Aorta (tissue), 5 donors: ENCODE results near the gene KRTAP21-3. TPM values are rescaled to one million over a fixed set of nuclear protein-coding genes. Genes with fewer than 3 reads are reported as not detected.

Experiments used
- ATAC-seq: fragments of 200-7000 bp; cut with Tn5 transposase; one replicate; pipeline ENCODE4 v1.9.1; 2022; ENCODE audit warnings: moderate library complexity; ENCODE audit not compliant: low FRiP score
- DNase-seq, 2 donors: peaks; one replicate each; pipeline ENCODE4 v3.0.0-alpha.2; 2020
- H3K27ac ChIP-seq, 2 donors: one replicate each; pipeline ENCODE4 v1.5.1; 2013; ENCODE audit warnings: low read length in 2 of 2, mild to moderate bottlenecking in 2 of 2, moderate library complexity in 2 of 2, control low read depth in 1 of 2, inconsistent platforms in 1 of 2, low read depth in 1 of 2
- H3K27me3 ChIP-seq, 2 donors: one replicate each; pipeline ENCODE4 v1.6.1; 2013; ENCODE audit warnings: control low read depth in 1 of 2, low read length in 1 of 2, mild to moderate bottlenecking in 1 of 2, moderate library complexity in 1 of 2; ENCODE audit not compliant: insufficient read depth in 2 of 2, control insufficient read depth in 1 of 2
- H3K36me3 ChIP-seq, 2 donors: one replicate each; pipeline ENCODE4 v1.6.1; 2013; ENCODE audit warnings: control low read depth in 1 of 2, low read length in 1 of 2, mild to moderate bottlenecking in 1 of 2; ENCODE audit not compliant: insufficient read depth in 2 of 2, control insufficient read depth in 1 of 2
- H3K4me1 ChIP-seq, 2 donors: one replicate each; pipeline ENCODE4 v1.6.1; 2013; ENCODE audit warnings: low read length in 2 of 2, control low read depth in 1 of 2, mild to moderate bottlenecking in 1 of 2, moderate library complexity in 1 of 2; ENCODE audit not compliant: insufficient read depth in 2 of 2, control insufficient read depth in 1 of 2
- H3K4me3 ChIP-seq, 2 donors: one replicate each; pipeline ENCODE4 v1.5.1; 2013; ENCODE audit warnings: low read length in 2 of 2, control low read depth in 1 of 2, mild to moderate bottlenecking in 1 of 2
- H3K9me3 ChIP-seq: one replicate; pipeline ENCODE4 v1.6.1; 2013; ENCODE audit warnings: mild to moderate bottlenecking, low read length; ENCODE audit not compliant: control insufficient read depth
- WGBS, 2 donors: extraction: QIAGEN DNeasy Blood & Tissue Kit; methylation state at CpG; one replicate each; pipeline ENCODE4 v1.1.7; 2013; 5-methylcytosine and 5-hydroxymethylcytosine counted together
- intact Hi-C, 2 donors: fragments of 100-400 bp; cut with DNase I; formaldehyde crosslinking; loops; one replicate each; pipeline versions ENCODE4 v1.14.2 to v1.15.0; 2022
- polyA plus RNA-seq, 2 donors: library from polyadenylated mRNA; stranded (reverse); fragments of 200-250 nt; gene quantifications; one replicate each; pipeline ENCODE4 v1.2.3, GENCODE V29; 2013
- total RNA-seq, 2 donors: library from RNA; stranded (reverse); fragmentation: NEBNext Ultra II Directional; extraction: Animal tissue kit (Norgen Biotek cat#: 25700); gene quantifications; one replicate each; pipeline ENCODE4 v1.2.1, GENCODE V29; 2021
- donor health status: healthy with polysubstance abuse.
- donor health status: Bipolar disorder and iron deficiency.
- donor health status: DM: no; HTN: no; CAD: no.
- donor health status: DM: no; HTN: no; CAD: no.
- donor health status: DM: yes; HTN: yes; CAD: no.

KRTAP21-3 gene
- total and polyA plus RNA-seq, 4 donors: not detected

DNA sequence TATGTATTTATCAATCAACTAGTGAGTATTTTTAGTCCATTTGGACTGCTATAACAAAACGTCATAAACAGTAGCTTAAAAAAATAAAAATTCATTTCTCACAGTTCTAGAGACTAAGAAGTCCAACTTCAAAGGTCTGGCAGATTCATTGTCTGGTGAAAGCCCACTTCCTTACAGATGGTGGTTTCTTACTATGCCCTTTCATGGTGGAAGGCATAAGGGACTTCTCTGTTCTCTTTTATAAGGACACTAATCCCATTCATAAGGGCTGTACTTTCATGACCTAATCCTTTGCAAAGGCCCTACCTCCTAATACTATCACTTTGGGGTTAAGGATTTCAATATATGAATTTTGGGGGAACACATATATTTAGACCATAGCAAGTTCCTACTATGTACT lies 38.0 kb downstream of the KRTAP21-3 start:
- Histone ChIP-seq H3K4me1 (no peaks in the 10 kb centered on the region), H3K36me3 (no peaks in the 10 kb centered on the region), H3K9me3 (no peaks in the 10 kb centered on the region), H3K27me3 (no peaks in the 10 kb centered on the region), H3K27ac (no peak overlapping the region), H3K4me3 (no peak overlapping the region)
- WGBS, 2 donors: 15 to 16% methylated on average over 1 of the region's 1 CpG
- intact Hi-C loops: no loop called here
- ATAC-seq: no peak
- no peak for DNase-seq

DNA sequence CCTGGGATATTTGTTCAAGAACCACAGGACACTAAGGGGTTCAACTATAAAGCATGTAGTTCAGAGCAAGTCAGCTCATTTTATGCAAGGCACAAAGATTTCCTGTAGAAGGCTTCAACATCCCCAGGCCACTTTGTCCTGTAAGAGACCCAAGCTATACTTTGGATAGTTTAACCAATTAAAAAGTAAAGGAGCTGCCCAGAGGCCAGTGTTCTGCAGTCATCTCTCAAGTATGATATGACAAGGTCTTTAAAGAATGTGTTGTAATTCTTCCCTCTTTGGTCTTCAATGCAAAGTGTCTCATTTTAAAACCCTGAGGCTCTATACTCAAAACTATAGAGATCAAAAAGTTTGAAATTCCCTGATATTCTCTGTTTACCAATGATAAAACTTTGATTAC lies 41.8 kb downstream of the KRTAP21-3 start:
- Histone ChIP-seq H3K4me1 (no peaks in the 10 kb centered on the region), H3K27ac (no peak overlapping the region), H3K36me3 (no peaks in the 10 kb centered on the region), H3K27me3 (no peaks in the 10 kb centered on the region), H3K9me3 (no peaks in the 10 kb centered on the region), H3K4me3 (no peak overlapping the region)
- DNase-seq: no peak
- intact Hi-C loops: no loop called here
- no peak for ATAC-seq

DNA sequence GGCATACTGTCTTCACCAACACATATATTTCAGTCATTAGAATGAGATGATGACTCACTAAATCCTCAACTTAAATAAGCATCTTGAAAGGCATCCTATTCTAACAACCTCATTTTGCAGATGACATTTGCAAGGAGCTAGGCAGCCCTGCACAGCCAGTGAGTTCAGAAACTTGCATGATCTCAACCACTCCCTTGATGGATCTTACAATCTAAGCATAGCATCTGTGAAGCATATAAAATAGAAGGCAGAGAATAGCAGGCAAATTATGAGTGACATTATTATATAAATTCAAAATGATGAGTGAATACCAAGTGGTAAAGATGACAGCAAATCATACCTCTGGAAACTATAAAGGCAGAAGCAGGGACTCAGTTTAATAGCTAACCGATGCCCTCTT lies 44.3 kb downstream of the KRTAP21-3 start:
- DNase-seq: no peak
- 89 to 100% methylated on average over 1 of the region's 1 CpG for WGBS, 2 donors
- no peak overlapping the region for H3K27ac ChIP-seq

DNA sequence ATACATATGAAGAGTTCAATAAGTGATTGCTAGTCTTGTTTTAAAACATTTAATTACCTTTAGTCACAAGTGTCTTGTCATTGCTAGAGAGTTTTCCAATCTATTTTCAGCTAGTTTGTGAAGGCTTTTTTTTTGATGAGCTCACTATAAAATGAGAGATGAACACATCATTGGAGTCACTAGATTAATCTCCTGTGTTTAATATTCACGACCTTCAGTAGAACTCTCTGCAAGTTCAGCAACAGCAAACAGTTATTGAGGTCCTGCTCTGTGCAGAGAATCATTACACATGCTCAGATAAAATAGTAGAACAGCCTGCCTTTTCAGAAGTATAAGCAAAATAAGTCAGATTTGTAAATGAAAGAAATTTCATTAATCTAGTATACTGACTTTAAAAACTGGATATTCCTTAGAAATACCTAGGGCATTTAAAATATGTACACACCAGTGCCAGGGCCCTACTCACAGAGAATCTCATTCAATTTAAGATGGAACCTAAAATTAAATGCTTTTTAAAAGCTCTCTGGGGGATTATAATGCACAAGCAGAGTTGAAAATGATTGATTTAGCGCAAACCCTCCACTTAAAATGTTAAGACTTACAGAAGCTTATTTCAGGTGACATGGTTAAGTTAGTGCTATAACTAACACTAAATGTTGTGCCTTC lies 45.5 kb downstream of the KRTAP21-3 start:
- intact Hi-C loops: no loop called here
- Histone ChIP-seq H3K27me3 (no peaks in the 10 kb centered on the region), H3K4me1 (no peaks in the 10 kb centered on the region), H3K27ac (no peak overlapping the region), H3K4me3 (no peak overlapping the region), H3K9me3 (peaks cover 4% of the 10 kb centered on the region), H3K36me3 (no peaks in the 10 kb centered on the region)
- 80 to 84% methylated on average over 2 of the region's 2 CpGs for WGBS, 2 donors
- no peak for DNase-seq
- no peak for ATAC-seq

More for the DNA sequence above, 44.3 kb downstream of the KRTAP21-3 start:
- ATAC-seq: no peak
- H3K9me3 ChIP-seq: peaks cover 1% of the 10 kb centered on the region
- H3K36me3 ChIP-seq: no peaks in the 10 kb centered on the region
- H3K4me1 ChIP-seq: no peaks in the 10 kb centered on the region
- no peak overlapping the region for H3K4me3 ChIP-seq
- intact Hi-C loops: no loop called here
- H3K27me3 ChIP-seq: no peaks in the 10 kb centered on the region

DNA sequence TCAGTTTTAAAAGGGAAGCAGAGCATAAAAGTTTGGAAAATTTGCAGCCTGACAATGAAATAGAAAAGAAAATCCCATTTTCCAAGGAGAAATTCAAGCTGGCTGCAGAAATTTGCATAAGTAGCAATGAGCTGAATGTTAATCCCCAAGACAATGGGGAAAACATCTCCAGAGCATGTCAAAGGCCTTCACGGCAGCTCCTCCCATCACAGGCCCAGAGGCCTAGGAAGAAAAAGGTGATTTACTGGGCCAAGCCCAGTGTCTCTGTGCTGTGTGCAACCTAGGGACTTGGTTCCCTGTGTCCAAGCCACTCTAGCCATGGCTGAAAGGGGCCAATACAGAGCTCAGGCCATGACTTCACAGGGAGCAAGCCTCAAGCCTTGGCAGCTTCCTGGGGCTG lies 49.8 kb downstream of the KRTAP21-3 start:
- Histone ChIP-seq H3K9me3 (peaks cover 4% of the 10 kb centered on the region), H3K27me3 (no peaks in the 10 kb centered on the region), H3K27ac (no peak overlapping the region), H3K4me3 (no peak overlapping the region), H3K36me3 (no peaks in the 10 kb centered on the region), H3K4me1 (no peaks in the 10 kb centered on the region)
- no peak for ATAC-seq
- intact Hi-C loops: no loop called here
- no peak for DNase-seq
- WGBS, 2 donors: 78 to 94% methylated on average over 1 of the region's 1 CpG

Other genes starting within 250 kb of the KRTAP21-3 start
- not detected for gene KRTAP19-1, start 238.4 kb downstream of the KRTAP21-3 start, total RNA-seq
- not detected for gene KRTAP19-1, start 238.4 kb downstream of the KRTAP21-3 start, polyA plus RNA-seq
- gene KRTAP19-2, start 231.3 kb downstream of the KRTAP21-3 start, total RNA-seq: not detected
- gene KRTAP19-2, start 231.3 kb downstream of the KRTAP21-3 start, polyA plus RNA-seq: not detected
- gene KRTAP19-3, start 226.8 kb downstream of the KRTAP21-3 start, total RNA-seq: not detected
- not detected for gene KRTAP19-3, start 226.8 kb downstream of the KRTAP21-3 start, polyA plus RNA-seq
- not detected for gene KRTAP19-4, start 221.6 kb downstream of the KRTAP21-3 start, total RNA-seq
- gene KRTAP19-4, start 221.6 kb downstream of the KRTAP21-3 start, polyA plus RNA-seq: not detected
- gene KRTAP19-5, start 216.6 kb downstream of the KRTAP21-3 start, total RNA-seq: not detected
- gene KRTAP19-5, start 216.6 kb downstream of the KRTAP21-3 start, polyA plus RNA-seq: not detected
- gene KRTAP19-6, start 176.9 kb downstream of the KRTAP21-3 start, total RNA-seq: not detected
- not detected for gene KRTAP19-6, start 176.9 kb downstream of the KRTAP21-3 start, polyA plus RNA-seq
- gene KRTAP19-7, start 157.5 kb downstream of the KRTAP21-3 start, total RNA-seq: not detected
- gene KRTAP19-7, start 157.5 kb downstream of the KRTAP21-3 start, polyA plus RNA-seq: not detected
- gene KRTAP22-2, start 128.4 kb downstream of the KRTAP21-3 start, total RNA-seq: not detected
- gene KRTAP22-2, start 128.4 kb downstream of the KRTAP21-3 start, polyA plus RNA-seq: not detected
- not detected for gene KRTAP6-3, start 126.3 kb downstream of the KRTAP21-3 start, total RNA-seq
- not detected for gene KRTAP6-3, start 126.3 kb downstream of the KRTAP21-3 start, polyA plus RNA-seq
- not detected for gene KRTAP6-2, start 119.9 kb downstream of the KRTAP21-3 start, total RNA-seq
- not detected for gene KRTAP6-2, start 119.9 kb downstream of the KRTAP21-3 start, polyA plus RNA-seq
- gene KRTAP22-1, start 117.7 kb downstream of the KRTAP21-3 start, total RNA-seq: not detected
- not detected for gene KRTAP22-1, start 117.7 kb downstream of the KRTAP21-3 start, polyA plus RNA-seq
- not detected for gene KRTAP6-1, start 104.8 kb downstream of the KRTAP21-3 start, total RNA-seq
- not detected for gene KRTAP6-1, start 104.8 kb downstream of the KRTAP21-3 start, polyA plus RNA-seq
- not detected for gene KRTAP20-1, start 102.4 kb downstream of the KRTAP21-3 start, total RNA-seq
- gene KRTAP20-1, start 102.4 kb downstream of the KRTAP21-3 start, polyA plus RNA-seq: not detected
- gene KRTAP20-4, start 98.2 kb downstream of the KRTAP21-3 start, total RNA-seq: not detected
- not detected for gene KRTAP20-4, start 98.2 kb downstream of the KRTAP21-3 start, polyA plus RNA-seq
- not detected for gene KRTAP20-2, start 83.6 kb downstream of the KRTAP21-3 start, total RNA-seq
- not detected for gene KRTAP20-2, start 83.6 kb downstream of the KRTAP21-3 start, polyA plus RNA-seq
- not detected for gene KRTAP20-3, start 75.9 kb downstream of the KRTAP21-3 start, total RNA-seq
- not detected for gene KRTAP20-3, start 75.9 kb downstream of the KRTAP21-3 start, polyA plus RNA-seq
- gene KRTAP21-2, start 28.5 kb upstream of the KRTAP21-3 start, total RNA-seq: not detected
- not detected for gene KRTAP21-2, start 28.5 kb upstream of the KRTAP21-3 start, polyA plus RNA-seq
- gene KRTAP21-1, start 36.7 kb upstream of the KRTAP21-3 start, total RNA-seq: not detected
- not detected for gene KRTAP21-1, start 36.7 kb upstream of the KRTAP21-3 start, polyA plus RNA-seq
- not detected for gene KRTAP8-1, start 94.5 kb upstream of the KRTAP21-3 start, total RNA-seq
- not detected for gene KRTAP8-1, start 94.5 kb upstream of the KRTAP21-3 start, polyA plus RNA-seq
- gene KRTAP7-1, start 111.0 kb upstream of the KRTAP21-3 start, total RNA-seq: not detected
- gene KRTAP7-1, start 111.0 kb upstream of the KRTAP21-3 start, polyA plus RNA-seq: not detected
- not detected for gene KRTAP11-1, start 162.8 kb upstream of the KRTAP21-3 start, total RNA-seq
- not detected for gene KRTAP11-1, start 162.8 kb upstream of the KRTAP21-3 start, polyA plus RNA-seq